ENCODE measurements around the gene HSD17B3. TPM values are rescaled to one million over a fixed set of nuclear protein-coding genes. Genes with fewer than 3 reads are reported as not detected.
A peak's percentile ranks its signal among the peaks of the same experiment; 100 is the strongest.

The HSD17B3 gene
- total and polyA plus RNA-seq, 2 donors (not counting 3 experiments of a cell fraction or from before 2014, with no cell fraction given): 0.46 TPM; not detected in 1

DNA sequence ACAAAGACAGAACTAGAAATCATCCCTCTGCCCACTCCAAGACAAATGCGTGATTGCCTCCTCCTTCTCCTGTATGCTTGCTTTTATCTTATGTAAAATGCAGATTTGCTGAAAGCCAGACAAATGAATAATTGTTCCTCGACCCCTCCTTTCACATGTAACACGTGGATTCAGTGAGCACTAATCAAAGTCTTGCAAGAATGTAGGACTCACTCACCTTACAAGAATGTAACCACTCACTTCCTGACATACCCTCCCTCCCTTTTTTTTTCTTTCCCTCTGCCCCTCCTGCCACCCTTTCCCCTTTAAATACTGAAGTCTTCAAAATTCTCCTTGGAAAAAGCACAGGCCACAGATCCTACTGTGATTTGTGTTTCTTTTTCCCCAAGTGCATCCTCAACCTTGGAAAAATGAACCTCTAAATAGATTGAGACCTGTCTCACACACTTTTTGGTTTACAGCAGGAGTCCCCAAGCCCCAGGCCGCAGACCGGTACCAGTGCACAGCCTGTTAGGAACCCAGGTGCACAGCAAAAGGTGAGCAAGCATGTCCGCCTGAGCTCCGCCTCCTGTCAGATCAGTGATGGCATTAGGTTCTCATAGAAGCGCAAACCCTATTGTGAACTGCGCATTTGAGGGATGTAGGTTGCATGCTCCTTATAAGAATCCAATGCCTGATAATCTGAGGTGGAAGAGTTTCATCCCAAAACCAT lies 29.4 kb upstream of the HSD17B3 start:
- intact Hi-C loops (cut with micrococcal nuclease): no loop called here

More for the DNA sequence above, 29.4 kb upstream of the HSD17B3 start:
- Histone ChIP-seq H3K36me3 (ENCODE audit: control insufficient read depth in 2 of 2, extremely low read depth in 1 of 2, insufficient read depth in 2 of 2, low read length in 2 of 2) (no peaks in the 10 kb centered on the region), H3K4me1 (ENCODE audit: control insufficient read depth, extremely low read depth, insufficient read depth, low read length) (peaks cover 7% of the 10 kb centered on the region), H3K27me3 (ENCODE audit: control insufficient read depth in 2 of 2, insufficient read depth in 2 of 2, low read length in 2 of 2) (no peaks in the 10 kb centered on the region), H3K9me3 (replicated peaks; ENCODE audit: control insufficient read depth, insufficient read depth, low read length) (no peaks in the 10 kb centered on the region), H3K4me2 (ENCODE audit: insufficient read depth, low read length) (no peak overlapping the region), H2AFZ (ENCODE audit: low read depth, low read length) (no peak overlapping the region), H4K20me1 (replicated peaks; ENCODE audit: control insufficient read depth, extremely low read depth, insufficient read depth, low read length) (no peaks in the 10 kb centered on the region), H3K79me2 (ENCODE audit: control insufficient read depth, insufficient read depth, low read length) (no peaks in the 10 kb centered on the region), H3K27ac (ENCODE audit: insufficient read depth, low read depth, low read length) (no peak overlapping the region), H3K4me3 (replicated peaks in 1 of 3; ENCODE audit: insufficient read depth in 1 of 3, low read depth in 1 of 3, low read length in 3 of 3) (no peak overlapping the region), H3K9ac (replicated peaks; ENCODE audit: extremely low read depth, insufficient read depth, low read length) (no peak overlapping the region), H3K9me1 (replicated peaks; ENCODE audit: control insufficient read depth, extremely low read depth, insufficient read depth, low read length) (no peaks in the 10 kb centered on the region)
- no TSS peak for BruUV-seq (replicated peaks)
- DNase-seq (ENCODE audit: low read depth, low spot score) (no peak), FAIRE-seq (peak; percentile 4)
- ChIA-PET CTCF (interaction anchor here (1.0 to 7.2 kb wide), 2 partner anchors 13 to 335 kb away, joined by 5 to 84 read pairs; no protein-coding TSS in a partner anchor), POLR2A (no interaction called here)
- dilution Hi-C loops (cut with MboI; ENCODE audit: extremely low pct_ligation_motif_present, low sequenced_read_pairs): no loop called here
- TF ChIP-seq, protein P1, sequence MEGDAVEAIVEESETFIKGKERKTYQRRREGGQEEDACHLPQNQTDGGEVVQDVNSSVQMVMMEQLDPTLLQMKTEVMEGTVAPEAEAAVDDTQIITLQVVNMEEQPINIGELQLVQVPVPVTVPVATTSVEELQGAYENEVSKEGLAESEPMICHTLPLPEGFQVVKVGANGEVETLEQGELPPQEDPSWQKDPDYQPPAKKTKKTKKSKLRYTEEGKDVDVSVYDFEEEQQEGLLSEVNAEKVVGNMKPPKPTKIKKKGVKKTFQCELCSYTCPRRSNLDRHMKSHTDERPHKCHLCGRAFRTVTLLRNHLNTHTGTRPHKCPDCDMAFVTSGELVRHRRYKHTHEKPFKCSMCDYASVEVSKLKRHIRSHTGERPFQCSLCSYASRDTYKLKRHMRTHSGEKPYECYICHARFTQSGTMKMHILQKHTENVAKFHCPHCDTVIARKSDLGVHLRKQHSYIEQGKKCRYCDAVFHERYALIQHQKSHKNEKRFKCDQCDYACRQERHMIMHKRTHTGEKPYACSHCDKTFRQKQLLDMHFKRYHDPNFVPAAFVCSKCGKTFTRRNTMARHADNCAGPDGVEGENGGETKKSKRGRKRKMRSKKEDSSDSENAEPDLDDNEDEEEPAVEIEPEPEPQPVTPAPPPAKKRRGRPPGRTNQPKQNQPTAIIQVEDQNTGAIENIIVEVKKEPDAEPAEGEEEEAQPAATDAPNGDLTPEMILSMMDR (IDR thresholded peaks at IDR 0.05; ENCODE audit: extremely low read depth in 1 of 2, insufficient read depth in 1 of 2, low read depth in 1 of 2, low read length in 2 of 2): no peak
- TF ChIP-seq EZH2 (IDR thresholded peaks at IDR 0.05; ENCODE audit: borderline replicate concordance, low read depth, low read length, severe bottlenecking) (no peak), GATA2 (IDR thresholded peaks at IDR 0.05; ENCODE audit: insufficient read depth, insufficient read length, low read depth, low read length) (no peak), POLR2AphosphoS5 (IDR thresholded peaks at IDR 0.05; ENCODE audit: insufficient read depth, low read depth, low read length) (no peak), FOS (IDR thresholded peaks at IDR 0.05; ENCODE audit: borderline replicate concordance, insufficient read depth, low read length) (no peak)
- TF ChIP-seq, protein P2, sequence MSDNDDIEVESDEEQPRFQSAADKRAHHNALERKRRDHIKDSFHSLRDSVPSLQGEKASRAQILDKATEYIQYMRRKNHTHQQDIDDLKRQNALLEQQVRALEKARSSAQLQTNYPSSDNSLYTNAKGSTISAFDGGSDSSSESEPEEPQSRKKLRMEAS (IDR thresholded peaks at IDR 0.05; ENCODE audit: insufficient read depth, insufficient read length): no peak

All from endothelial cell of umbilical vein (primary cell).